ENCODE data around the gene APPL1.

- no peak for TF ChIP-seq REST (IDR thresholded peaks at IDR 0.05; ENCODE audit: insufficient read depth in 1 of 2, low read depth in 2 of 2, low read length in 2 of 2)
- TF ChIP-seq POLR2AphosphoS5 (IDR thresholded peaks at IDR 0.05; ENCODE audit: low read depth, low read length) = no peak
- TF ChIP-seq FOXP2 (optimal IDR thresholded peaks at IDR 0.05; ENCODE audit: borderline replicate concordance, extremely low read depth, extremely low read length, insufficient read depth) = no peak
- TF ChIP-seq SIN3A (IDR thresholded peaks at IDR 0.05; ENCODE audit: borderline replicate concordance, insufficient read depth, low read length) = no peak
- no peak for TF ChIP-seq TAF1 (IDR thresholded peaks at IDR 0.05; ENCODE audit: borderline replicate concordance, insufficient read depth, low read length)
These were observed 47.7 kb upstream of the APPL1 start for GRCh38 chr3:57179580-57180410.
